Psoas muscle (tissue), 8 donors: ENCODE measurements around the gene ATP6AP1. TPM values are rescaled to one million over a fixed set of nuclear protein-coding genes. Genes with fewer than 3 reads are reported as not detected.

Experiments
- ATAC-seq, 4 donors: fragments of 200-7000 bp; cut with Tn5 transposase; one replicate each; pipeline ENCODE4 v1.9.1; 2020; ENCODE audit warnings: moderate library complexity in 3 of 4, mild to moderate bottlenecking in 2 of 4
- DNase-seq, 2 donors: peaks; one replicate each; pipeline ENCODE4 v3.0.0-alpha.2; 2020
- H3K27ac ChIP-seq: fragments of 200-600 bp; one replicate; pipeline ENCODE4 v1.8.0; 2022
- H3K27me3 ChIP-seq, 3 donors: fragments of 200-600 bp in 1 of 3; one replicate each; pipeline versions ENCODE4 v1.6.1 to v1.8.0; 2013 to 2022; ENCODE audit warnings: low read length in 2 of 3, mild to moderate bottlenecking in 2 of 3, moderate library complexity in 1 of 3; ENCODE audit not compliant: insufficient read depth in 3 of 3
- H3K36me3 ChIP-seq, 2 donors: fragments of 200-600 bp in 1 of 2; one replicate each; pipeline versions ENCODE4 v1.6.1 to v1.8.0; 2013 to 2022; ENCODE audit warnings: low read depth in 1 of 2, mild to moderate bottlenecking in 1 of 2, moderate library complexity in 1 of 2; ENCODE audit not compliant: insufficient read depth in 1 of 2
- H3K4me1 ChIP-seq: fragments of 200-600 bp; one replicate; pipeline ENCODE4 v1.8.0; 2022
- H3K4me3 ChIP-seq: fragments of 200-600 bp; one replicate; pipeline ENCODE4 v1.8.0; 2022; ENCODE audit warnings: mild to moderate bottlenecking
- H3K9me3 ChIP-seq: fragments of 200-600 bp; one replicate; pipeline ENCODE4 v1.8.0; 2022
- WGBS, 3 donors: extraction: QIAGEN DNeasy Blood & Tissue Kit; methylation state at CpG; one replicate each; pipeline versions ENCODE4 v1.1.6 to v1.1.7; 2013; 5-methylcytosine and 5-hydroxymethylcytosine counted together
- intact Hi-C, 2 donors: fragments of 100-400 bp; cut with DNase I; formaldehyde crosslinking; loops; one replicate each; pipeline versions ENCODE4 v1.11.0 to v1.14.2; 2022
- polyA plus RNA-seq, 3 donors: library from polyadenylated mRNA; stranded (reverse); fragments of 200-250 nt; gene quantifications; one replicate each; pipeline ENCODE4 v1.2.3, GENCODE V29; 2013
- total RNA-seq, 4 donors: library from RNA; stranded (reverse); fragmentation: NEBNext Ultra II Directional in 2 of 4; extraction: Animal tissue kit (Norgen Biotek cat#: 25700) in 2 of 4; gene quantifications; one replicate each; pipeline versions ENCODE4 v1.2.1 to v1.2.4, GENCODE V29; 2021 to 2023
- TF ChIP-seq, protein P1 (sequence below): fragments of 200-600 bp; IDR thresholded peaks from one replicate; pipeline ENCODE4 v1.8.0; 2022; ENCODE audit warnings: antibody characterized with exemption
- donor health status: healthy with polysubstance abuse.
- donor health status: DM: no; HTN: no; CAD: no; lungs with moderate emphysema.
- donor health status: Bipolar disorder and iron deficiency.
- donor health status: healthy.
- donor health status: DM: yes; HTN: yes; CAD: no.
- donor health status: DM: no; HTN: no; CAD: no.
- donor health status: DM: no; HTN: no; CAD: no.
- donor health status: DM: yes; HTN: yes; CAD: no.

ATP6AP1 gene
- total and polyA plus RNA-seq, 7 donors, result 28.3 to 38.6 (median 34.3) TPM

DNA sequence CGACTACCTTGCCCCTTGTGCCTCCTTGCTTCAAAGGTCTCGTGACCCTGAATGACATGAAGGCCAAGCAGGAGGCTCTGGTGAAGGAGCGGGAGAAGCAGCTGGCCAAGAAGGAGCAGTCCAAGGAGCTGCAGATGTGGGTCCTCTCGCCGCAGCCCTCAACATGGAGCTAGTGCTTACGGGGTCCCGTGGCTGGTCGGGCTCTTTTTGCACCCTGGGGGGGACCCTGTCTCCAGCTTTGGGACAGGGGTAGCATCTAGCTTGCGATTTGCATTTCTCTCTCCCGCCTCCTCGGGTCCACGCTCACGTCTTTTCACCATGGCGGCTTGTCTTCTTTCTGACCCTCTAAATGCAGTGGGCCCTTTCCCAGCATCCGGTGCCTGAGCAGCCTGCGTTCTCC lies 17.3 kb downstream of the ATP6AP1 start:
- no peak for ATAC-seq
- TF ChIP-seq, protein P1, sequence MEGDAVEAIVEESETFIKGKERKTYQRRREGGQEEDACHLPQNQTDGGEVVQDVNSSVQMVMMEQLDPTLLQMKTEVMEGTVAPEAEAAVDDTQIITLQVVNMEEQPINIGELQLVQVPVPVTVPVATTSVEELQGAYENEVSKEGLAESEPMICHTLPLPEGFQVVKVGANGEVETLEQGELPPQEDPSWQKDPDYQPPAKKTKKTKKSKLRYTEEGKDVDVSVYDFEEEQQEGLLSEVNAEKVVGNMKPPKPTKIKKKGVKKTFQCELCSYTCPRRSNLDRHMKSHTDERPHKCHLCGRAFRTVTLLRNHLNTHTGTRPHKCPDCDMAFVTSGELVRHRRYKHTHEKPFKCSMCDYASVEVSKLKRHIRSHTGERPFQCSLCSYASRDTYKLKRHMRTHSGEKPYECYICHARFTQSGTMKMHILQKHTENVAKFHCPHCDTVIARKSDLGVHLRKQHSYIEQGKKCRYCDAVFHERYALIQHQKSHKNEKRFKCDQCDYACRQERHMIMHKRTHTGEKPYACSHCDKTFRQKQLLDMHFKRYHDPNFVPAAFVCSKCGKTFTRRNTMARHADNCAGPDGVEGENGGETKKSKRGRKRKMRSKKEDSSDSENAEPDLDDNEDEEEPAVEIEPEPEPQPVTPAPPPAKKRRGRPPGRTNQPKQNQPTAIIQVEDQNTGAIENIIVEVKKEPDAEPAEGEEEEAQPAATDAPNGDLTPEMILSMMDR, result no peak
- Histone ChIP-seq H3K4me1 (peaks cover 10% of the 10 kb centered on the region), H3K36me3 (peaks cover 3 to 68% of the 10 kb centered on the region in 2 donors), H3K27ac (no peak overlapping the region), H3K27me3 (no peaks in the 10 kb centered on the region), H3K9me3 (no peaks in the 10 kb centered on the region), H3K4me3 (no peak overlapping the region)
- 89 to 94% (median 93%) methylated on average over 9 to 16 of the region's 16 CpGs for WGBS, 3 donors
- intact Hi-C loops, result no loop called here
- DNase-seq, result no peak

DNA sequence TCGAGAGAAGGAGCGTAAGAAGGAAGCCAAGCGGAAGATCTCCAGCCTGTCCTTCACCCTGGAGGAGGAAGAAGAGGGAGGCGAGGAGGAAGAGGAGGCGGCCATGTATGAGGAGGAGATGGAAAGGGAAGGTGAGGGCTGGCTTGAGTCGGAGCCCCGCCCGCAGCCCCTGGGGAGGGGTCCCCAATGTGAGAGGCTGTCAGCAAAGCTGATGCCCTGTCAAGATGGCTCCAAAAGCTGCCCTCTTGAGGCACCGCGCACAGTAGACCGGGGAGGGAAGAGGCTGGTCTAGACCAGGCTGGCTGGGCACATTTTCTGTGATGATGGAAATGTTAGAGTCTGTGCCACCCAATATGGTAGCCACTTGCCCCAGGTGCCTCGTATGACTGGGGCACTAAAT lies 18.0 kb downstream of the ATP6AP1 start:
- 87 to 92% (median 89%) methylated on average over 9 to 12 of the region's 12 CpGs for WGBS, 3 donors
- Histone ChIP-seq H3K27ac (no peak overlapping the region), H3K36me3 (peaks cover 2 to 68% of the 10 kb centered on the region in 2 donors), H3K4me3 (no peak overlapping the region), H3K9me3 (no peaks in the 10 kb centered on the region), H3K4me1 (peaks cover 10% of the 10 kb centered on the region), H3K27me3 (no peaks in the 10 kb centered on the region)
- ATAC-seq (no peak), DNase-seq (no peak)
- intact Hi-C loops, result no loop called here
- TF ChIP-seq, protein P1, result no peak

DNA sequence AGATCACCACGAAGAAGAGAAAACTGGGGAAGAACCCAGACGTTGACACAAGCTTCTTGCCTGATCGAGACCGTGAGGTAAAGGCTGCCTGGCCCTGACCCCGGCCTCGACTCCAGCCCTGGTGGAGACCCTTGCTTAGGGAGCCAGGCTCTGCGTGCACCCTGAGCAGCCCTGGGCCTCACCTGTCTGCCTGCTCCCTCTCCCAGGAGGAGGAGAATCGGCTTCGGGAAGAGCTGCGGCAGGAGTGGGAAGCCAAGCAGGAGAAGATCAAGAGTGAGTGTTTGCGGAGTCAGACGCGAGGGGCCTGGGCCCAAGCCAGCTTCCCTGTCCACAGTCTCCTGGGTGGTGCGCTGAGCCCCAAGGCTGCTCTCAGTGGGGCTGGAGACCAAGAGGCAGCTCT lies 20.0 kb downstream of the ATP6AP1 start:
- intact Hi-C loops, result no loop called here
- no peaks in the 10 kb centered on the region for H3K27me3 ChIP-seq
- no peak overlapping the region for H3K27ac ChIP-seq
- DNase-seq (no peak), ATAC-seq (no peak)
- 85 to 90% (median 85%) methylated on average over 10 to 14 of the region's 14 CpGs for WGBS, 3 donors
- peaks cover 2 to 66% of the 10 kb centered on the region in 2 donors for H3K36me3 ChIP-seq
- TF ChIP-seq, protein P1, result no peak
- H3K9me3 ChIP-seq, result no peaks in the 10 kb centered on the region
- peaks cover 10% of the 10 kb centered on the region for H3K4me1 ChIP-seq
- no peak overlapping the region for H3K4me3 ChIP-seq

DNA sequence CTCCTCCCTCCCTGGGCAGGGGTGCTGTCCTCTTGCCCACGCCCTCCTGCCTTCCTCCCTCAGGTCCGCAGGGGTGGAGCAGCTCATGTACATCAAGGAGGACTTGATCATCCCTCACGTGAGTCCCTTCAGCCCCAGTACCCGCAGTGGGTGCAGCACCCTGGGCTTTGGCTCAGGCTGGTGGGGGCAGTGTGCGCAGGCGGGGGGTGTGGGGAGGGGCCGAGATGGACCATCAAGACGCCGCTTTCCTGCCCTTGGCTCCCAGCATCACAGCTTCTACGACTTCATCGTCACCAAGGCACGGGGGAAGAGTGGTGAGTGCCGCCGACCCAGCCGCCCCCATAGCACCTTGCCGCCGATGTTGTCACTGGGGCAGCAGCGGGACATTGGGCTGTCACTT lies 21.1 kb downstream of the ATP6AP1 start:
- H3K9me3 ChIP-seq, result no peaks in the 10 kb centered on the region
- intact Hi-C loops, result no loop called here
- DNase-seq (no peak), ATAC-seq (no peak)
- H3K27ac ChIP-seq, result no peak overlapping the region
- H3K4me3 ChIP-seq, result no peak overlapping the region
- H3K27me3 ChIP-seq, result no peaks in the 10 kb centered on the region
- 91 to 94% (median 91%) methylated on average over 14 to 18 of the region's 18 CpGs for WGBS, 3 donors
- TF ChIP-seq, protein P1, result no peak
- peaks cover 2 to 66% of the 10 kb centered on the region in 2 donors for H3K36me3 ChIP-seq
- H3K4me1 ChIP-seq, result peaks cover 10% of the 10 kb centered on the region

GRCh38 chrX:154450312-154450711 lies 21.8 kb downstream of the ATP6AP1 start:
- H3K9me3 ChIP-seq, result no peaks in the 10 kb centered on the region
- no peak overlapping the region for H3K27ac ChIP-seq
- DNase-seq (no peak), ATAC-seq (no peak)
- no peaks in the 10 kb centered on the region for H3K27me3 ChIP-seq
- no peak overlapping the region for H3K4me3 ChIP-seq
- peaks cover 2 to 66% of the 10 kb centered on the region in 2 donors for H3K36me3 ChIP-seq
- TF ChIP-seq, protein P1, result no peak
- intact Hi-C loops, result no loop called here
- H3K4me1 ChIP-seq, result peaks cover 3% of the 10 kb centered on the region
- 76 to 85% (median 82%) methylated on average over 15 to 17 of the region's 17 CpGs for WGBS, 3 donors
